RWPE2 (cell line): ENCODE results near the gene TRIM14.

Experiments used
- ATAC-seq: fragments of 200-7000 bp; cut with Tn5 transposase; 3 replicates; pipeline ENCODE4 v1.9.1; 2021; ENCODE audit warnings: low read depth
- DNase-seq: peaks from one replicate; pipeline ENCODE4 v3.0.0-alpha.2; 2020; ENCODE audit warnings: low spot score
- H3K27ac ChIP-seq: fragments of 450-650 bp; 2 replicates; pipeline ENCODE4 v1.5.1; 2017; ENCODE audit warnings: mild to moderate bottlenecking; ENCODE audit not compliant: poor library complexity, severe bottlenecking
- H3K27me3 ChIP-seq: fragments of 250-450 bp; sonication (Bioruptor Pico); 2 replicates; pipeline ENCODE4 v1.5.1; 2021; ENCODE audit warnings: mild to moderate bottlenecking, moderate library complexity; ENCODE audit not compliant: insufficient read depth, poor library complexity, severe bottlenecking
- H3K36me3 ChIP-seq: fragments of 250-450 bp; sonication (Bioruptor Pico); 2 replicates; pipeline ENCODE4 v1.5.1; 2020; ENCODE audit warnings: low read depth, mild to moderate bottlenecking, moderate library complexity
- H3K4me1 ChIP-seq: fragments of 250-450 bp; sonication (Bioruptor Pico); 2 replicates; pipeline ENCODE4 v1.5.1; 2021; ENCODE audit warnings: mild to moderate bottlenecking, moderate library complexity; ENCODE audit not compliant: insufficient read depth, poor library complexity, severe bottlenecking
- H3K4me3 ChIP-seq: fragments of 250-450 bp; sonication (Bioruptor Pico); 2 replicates; pipeline ENCODE4 v1.5.1; 2021; ENCODE audit warnings: mild to moderate bottlenecking, moderate library complexity; ENCODE audit not compliant: severe bottlenecking
- H3K9me3 ChIP-seq: fragments of 250-450 bp; sonication (Bioruptor Pico); 2 replicates; pipeline ENCODE4 v1.5.1; 2021; ENCODE audit warnings: mild to moderate bottlenecking, moderate library complexity; ENCODE audit not compliant: severe bottlenecking
- CTCF ChIP-seq: fragments of 450-650 bp; IDR thresholded peaks from one replicate; pipeline ENCODE4 v1.5.1; 2017; ENCODE audit warnings: mild to moderate bottlenecking, moderate library complexity; ENCODE audit not compliant: poor library complexity, severe bottlenecking

The TRIM14 gene

DNA sequence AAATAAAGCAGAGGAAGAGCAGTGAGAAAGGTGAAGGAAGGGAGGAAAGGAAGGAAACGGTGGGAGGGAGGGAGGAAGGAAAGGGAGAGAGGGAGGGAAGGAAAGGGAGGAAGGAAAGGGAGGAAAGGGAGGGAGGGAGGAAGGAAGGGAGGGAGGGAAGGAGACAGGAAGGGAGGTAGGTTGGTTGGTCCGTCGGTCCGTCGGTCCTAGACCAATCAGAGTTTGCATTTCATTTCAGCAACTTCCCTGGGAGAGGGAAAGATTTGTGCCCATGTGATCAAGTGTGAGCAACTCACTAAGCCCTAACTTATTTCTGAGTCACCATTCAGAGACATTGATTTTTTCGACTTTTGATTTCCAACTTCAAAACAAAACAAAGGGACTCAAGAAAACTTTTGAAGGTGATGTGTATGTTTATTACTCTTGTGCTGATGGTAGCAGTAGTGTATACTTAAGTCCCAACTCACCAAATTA is 43.7 kb downstream of the TRIM14 start:
- Histone ChIP-seq H3K9me3 (no peaks in the 10 kb centered on the region), H3K4me1 (peaks cover 4% of the 10 kb centered on the region), H3K36me3 (peaks cover 47% of the 10 kb centered on the region), H3K27ac (peak overlapping the region; percentile 27), H3K4me3 (no peak overlapping the region), H3K27me3 (no peaks in the 10 kb centered on the region)
- TF ChIP-seq CTCF = no peak
- peak; percentile 71 for ATAC-seq
- no peak for DNase-seq

- no peak overlapping the region for H3K4me3 ChIP-seq
- peak overlapping the region; percentile 27 for H3K27ac ChIP-seq
- DNase-seq (no peak), ATAC-seq (peak; percentile 57)
- no peaks in the 10 kb centered on the region for H3K27me3 ChIP-seq
- TF ChIP-seq CTCF = peak; percentile 96
- H3K9me3 ChIP-seq = no peaks in the 10 kb centered on the region
- peaks cover 4% of the 10 kb centered on the region for H3K4me1 ChIP-seq
- H3K36me3 ChIP-seq = peaks cover 45% of the 10 kb centered on the region
Measured at GRCh38 chr9:98074115-98074990, 44.7 kb downstream of the TRIM14 start.

DNA sequence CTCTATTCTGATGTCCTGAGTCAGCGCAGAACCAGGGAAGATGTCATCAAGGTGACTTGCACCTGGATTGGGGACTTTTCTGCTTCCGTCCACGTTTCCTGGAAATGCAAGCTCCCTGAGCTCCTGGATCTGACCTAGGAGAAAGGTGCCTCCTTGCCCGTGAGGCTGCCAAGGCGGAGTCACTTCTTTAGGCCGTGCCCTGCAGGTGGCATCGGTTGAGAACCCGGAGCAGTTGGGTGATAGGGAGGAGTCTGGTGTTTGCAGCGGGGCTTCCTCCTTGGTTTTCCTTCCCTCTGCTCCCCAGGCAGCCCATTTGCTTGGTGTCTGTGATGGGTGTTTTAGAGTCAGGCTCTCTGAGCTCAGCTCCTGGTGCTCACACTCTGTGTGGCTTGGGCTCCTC is 47.3 kb downstream of the TRIM14 start:
- no peaks in the 10 kb centered on the region for H3K27me3 ChIP-seq
- peaks cover 4% of the 10 kb centered on the region for H3K4me1 ChIP-seq
- no peak overlapping the region for H3K27ac ChIP-seq
- peaks cover 35% of the 10 kb centered on the region for H3K36me3 ChIP-seq
- no peaks in the 10 kb centered on the region for H3K9me3 ChIP-seq
- no peak overlapping the region for H3K4me3 ChIP-seq
- DNase-seq (no peak), ATAC-seq (no peak)
- no peak for TF ChIP-seq CTCF

GRCh38 chr9:98070704-98071103 is 48.3 kb downstream of the TRIM14 start:
- DNase-seq = no peak
- no peaks in the 10 kb centered on the region for H3K27me3 ChIP-seq
- no peak for ATAC-seq
- no peak overlapping the region for H3K27ac ChIP-seq
- peaks cover 43% of the 10 kb centered on the region for H3K36me3 ChIP-seq
- H3K4me1 ChIP-seq = peaks cover 4% of the 10 kb centered on the region
- no peaks in the 10 kb centered on the region for H3K9me3 ChIP-seq
- no peak overlapping the region for H3K4me3 ChIP-seq
- TF ChIP-seq CTCF = no peak

DNA sequence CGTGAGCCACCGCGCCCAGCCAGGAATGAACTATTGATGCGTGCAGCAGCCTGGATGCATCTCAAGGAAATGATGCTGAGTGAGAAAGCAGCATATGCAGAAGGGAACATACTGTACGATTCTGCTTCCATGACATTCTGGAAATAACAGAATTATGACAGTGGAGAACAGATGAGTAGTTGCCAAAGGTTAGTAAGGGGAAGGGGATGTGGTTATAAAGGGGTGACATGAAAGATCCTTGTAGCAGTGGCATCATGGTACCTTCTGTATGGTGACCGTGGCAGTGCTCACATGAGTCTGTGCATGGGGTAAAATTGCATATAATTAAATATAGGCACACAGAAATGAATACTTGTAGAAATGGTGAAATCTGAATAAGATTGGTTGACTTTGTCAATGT is 49.5 kb downstream of the TRIM14 start:
- no peak for DNase-seq
- Histone ChIP-seq H3K4me1 (peaks cover 1% of the 10 kb centered on the region), H3K27me3 (no peaks in the 10 kb centered on the region), H3K27ac (no peak overlapping the region), H3K36me3 (peaks cover 51% of the 10 kb centered on the region), H3K4me3 (no peak overlapping the region), H3K9me3 (no peaks in the 10 kb centered on the region)
- ATAC-seq = no peak
- no peak for TF ChIP-seq CTCF
